Choroid plexus epithelial cell (primary cell): ENCODE data around the gene CCNK.

Source experiments
- DNase-seq: peaks from one replicate; pipeline ENCODE4 v3.0.0-alpha.2; 2010; ENCODE audit warnings: low read depth
- H3K4me3 ChIP-seq: 2 replicates; pipeline ENCODE4 v1.5.1; 2011; ENCODE audit warnings: low read depth, mild to moderate bottlenecking, control low read depth, low read length, moderate library complexity
- CTCF ChIP-seq: conservative IDR thresholded peaks from 2 replicates; pipeline ENCODE4 v1.5.1; 2011; ENCODE audit warnings: low read depth, mild to moderate bottlenecking, control low read depth, inconsistent platforms, low read length, moderate library complexity

The CCNK gene

GRCh38 chr14:99465288-99465687, 15.9 kb upstream of the CCNK start:
- no peak overlapping the region for H3K4me3 ChIP-seq
- DNase-seq: no peak
- TF ChIP-seq CTCF: no peak

- no peak for TF ChIP-seq CTCF
- DNase-seq: no peak
- H3K4me3 ChIP-seq: no peak overlapping the region
These were observed 14.5 kb upstream of the CCNK start for GRCh38 chr14:99466758-99467157.

- no peak for DNase-seq
- H3K4me3 ChIP-seq: no peak overlapping the region
- no peak for TF ChIP-seq CTCF
These were observed 13.7 kb upstream of the CCNK start for GRCh38 chr14:99467336-99468078.

DNA sequence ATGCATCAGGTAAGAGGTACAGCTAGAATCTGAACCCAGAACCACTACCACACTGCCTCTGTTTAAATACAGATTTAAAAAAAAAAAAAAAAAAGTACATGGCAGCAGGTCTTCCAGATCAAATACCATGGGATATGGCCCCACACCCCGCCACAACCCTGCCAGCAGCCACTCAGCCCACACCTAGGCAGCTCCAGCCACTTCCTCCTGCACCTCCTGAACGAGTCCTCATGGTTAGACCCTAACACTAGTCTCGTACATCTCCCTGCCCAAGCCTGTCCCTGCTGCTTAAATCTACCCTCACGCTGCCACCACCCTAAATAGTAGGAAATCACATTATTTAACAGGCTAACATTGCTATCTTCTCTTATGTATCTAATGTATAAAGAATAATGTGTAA, 13.1 kb upstream of the CCNK start:
- DNase-seq: no peak
- H3K4me3 ChIP-seq: no peak overlapping the region
- TF ChIP-seq CTCF: no peak

- DNase-seq: no peak
- no peak for TF ChIP-seq CTCF
- no peak overlapping the region for H3K4me3 ChIP-seq
These were observed 12.2 kb upstream of the CCNK start for GRCh38 chr14:99468836-99469592.

DNA sequence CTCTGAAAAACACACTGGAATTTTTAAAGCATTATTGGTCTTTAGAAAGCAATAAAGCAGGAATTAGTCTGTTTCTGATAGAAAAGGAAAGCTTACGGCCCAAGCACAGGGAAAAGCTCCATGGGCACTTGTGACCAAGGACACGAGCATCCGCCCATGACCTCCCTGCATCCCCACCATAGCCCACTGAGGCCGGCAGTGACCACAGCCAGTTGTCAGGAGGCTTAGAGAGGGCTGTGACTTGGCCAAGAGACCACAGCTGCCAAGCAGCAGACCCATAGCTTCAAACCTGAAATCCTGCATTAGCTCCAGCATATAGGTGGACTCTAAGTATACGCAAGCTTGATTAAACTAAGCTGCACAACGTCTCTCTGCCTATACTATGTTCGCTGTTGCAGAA, 9.5 kb upstream of the CCNK start:
- no peak for TF ChIP-seq CTCF
- no peak for DNase-seq
- no peak overlapping the region for H3K4me3 ChIP-seq

- TF ChIP-seq CTCF: no peak
- DNase-seq: no peak
- no peak overlapping the region for H3K4me3 ChIP-seq
These were observed 8.3 kb upstream of the CCNK start for GRCh38 chr14:99472937-99473336.
